HepG2 (cell line): ENCODE results near the gene MUL1. TPM values are rescaled to one million over a fixed set of nuclear protein-coding genes. Genes with fewer than 3 reads are reported as not detected.
A peak's percentile ranks its signal among the peaks of the same experiment; 100 is the strongest.

ENCODE experiments used
- FOXA3 ChIP-seq: IDR thresholded peaks from 2 replicates; pipeline ENCODE4 v1.6.1; 2016; ENCODE audit warnings: missing genetic modification reagents, missing compliant biosample characterization
- KMT2B ChIP-seq: IDR thresholded peaks from 2 replicates; pipeline ENCODE4 v1.6.1; 2016; ENCODE audit warnings: missing genetic modification reagents, missing compliant biosample characterization
- NONO ChIP-seq, 2 experiments: fragments of 450-650 bp in 1 of 2; sonication (generic) in 1 of 2; formaldehyde crosslinking in 1 of 2; IDR thresholded peaks in 1 of 2; conservative IDR thresholded peaks in 1 of 2; 2 replicates each; pipeline versions ENCODE4 v1.6.1 to v1.8.0; 2017 to 2022; ENCODE audit warnings: mild to moderate bottlenecking in 1 of 2, missing genetic modification reagents in 1 of 2, moderate library complexity in 1 of 2
- TBP ChIP-seq: sonication (generic); formaldehyde crosslinking; IDR thresholded peaks from 2 replicates; pipeline ENCODE4 v1.5.0; 2020; ENCODE audit warnings: missing genetic modification reagents
- TFAP4 ChIP-seq: sonication (generic); IDR thresholded peaks from 2 replicates; pipeline ENCODE4 v1.6.1; 2016; ENCODE audit warnings: low read depth, borderline replicate concordance
- TRIM22 ChIP-seq: fragments of 450-650 bp; IDR thresholded peaks from 2 replicates; pipeline ENCODE4 v1.6.1; 2017
- U2AF2 ChIP-seq: fragments of 200-400 bp; formaldehyde crosslinking; IDR thresholded peaks from 2 replicates; pipeline ENCODE4 v1.6.1; 2017; ENCODE audit warnings: low read depth, mild to moderate bottlenecking, low read length
- ZBTB40 ChIP-seq, 2 experiments: fragments of 450-650 bp in 1 of 2; sonication (generic) in 1 of 2; formaldehyde crosslinking in 1 of 2; IDR thresholded peaks; 2 replicates each; pipeline versions ENCODE4 v1.6.1 to v1.8.0; 2016 to 2022; ENCODE audit warnings: antibody characterized with exemption in 1 of 2, mild to moderate bottlenecking in 1 of 2, missing genetic modification reagents in 1 of 2
- ZIK1 ChIP-seq: sonication (generic); formaldehyde crosslinking; IDR thresholded peaks from 2 replicates; pipeline ENCODE4 v1.5.0; 2020; ENCODE audit warnings: mild to moderate bottlenecking, low read depth, missing genetic modification reagents, borderline replicate concordance
- ZNF18 ChIP-seq: sonication (generic); formaldehyde crosslinking; IDR thresholded peaks from 2 replicates; pipeline ENCODE4 v1.8.0; 2022; ENCODE audit warnings: mild to moderate bottlenecking, missing genetic modification reagents; ENCODE audit not compliant: insufficient replicate concordance
- ZNF562 ChIP-seq: sonication (generic); formaldehyde crosslinking; IDR thresholded peaks from 2 replicates; pipeline ENCODE4 v1.8.0; 2022; ENCODE audit warnings: missing genetic modification reagents, borderline replicate concordance
- ZSCAN5A ChIP-seq: sonication (generic); formaldehyde crosslinking; IDR thresholded peaks from 2 replicates; pipeline ENCODE4 v1.8.0; 2022; ENCODE audit warnings: mild to moderate bottlenecking, missing genetic modification reagents, borderline replicate concordance
- polyA plus RNA-seq, 8 experiments: library from polyadenylated mRNA; depleted of rRNA in 3 of 8; stranded (reverse) in 7 of 8; unstranded in 1 of 8; fragments of >200 nt; fragmentation: Illumina TruSeq in 4 of 8; extraction: Trizol in 4 of 8; gene quantifications; 2 replicates each; pipeline versions ENCODE4 v1.2.1 to v1.2.3, GENCODE V29; 2011 to 2016; ENCODE audit warnings: low read depth in 4 of 8, missing spikeins in 1 of 8, mixed read lengths in 1 of 8; ENCODE audit not compliant: insufficient read depth in 1 of 8
- total RNA-seq, 5 experiments: library from RNA; depleted of rRNA; stranded (reverse); fragments of >200 nt; fragmentation: Illumina TruSeq; extraction: Trizol; gene quantifications; 2 replicates each; pipeline ENCODE4 v1.2.3, GENCODE V29; 2016; ENCODE audit warnings: low read depth in 1 of 5

The MUL1 gene
- total and polyA plus RNA-seq, 2 of the 13 experiments (the other 11 are each of a cell fraction or from before 2014, with no cell fraction given), result 21.5 to 26.5 TPM

GRCh38 chr1:20551945-20552727 lies 44.2 kb upstream of the MUL1 start, which contains the start of gene FAM43B (continued):
- TF ChIP-seq ZBTB40 (IDR thresholded peaks at IDR 0.05) (no peak), ZBTB40 (CRISPR knock-in tag; IDR thresholded peaks at IDR 0.05) (no peak; the same call in 1 of the 2 replicates), KMT2B (CRISPR knock-in tag) (peak; percentile 40; the same call in 1 of the 2 replicates), ZNF18 (peak; percentile 35), ZIK1 (CRISPR knock-in tag) (no peak), FOXA3 (CRISPR knock-in tag) (peak; percentile 12; the same call in 1 of the 2 replicates), TBP (CRISPR knock-in tag) (no peak), ZNF562 (no peak), TFAP4 (no peak; the same call in 1 of the 2 replicates), NONO (IDR thresholded peaks at IDR 0.05) (no peak; the same call in 1 of the 2 replicates), NONO (CRISPR knock-in tag; conservative IDR thresholded peaks at IDR 0.05) (peak; percentile 55; the same call in 1 of the 2 replicates), U2AF2 (no peak), TRIM22 (no peak), ZSCAN5A (CRISPR knock-in tag) (no peak)
